HG02870 (cell line): Measurements from ENCODE around the gene IPO8.
"Not testable (repeated sequence)": the region's sequence is repeated elsewhere in the genome, so short reads cannot be mapped to it uniquely, and the experiment has no call there.

Experiments used
- ATAC-seq: cut with Tn5 transposase; IDR thresholded peaks from one replicate; pipeline ENCODE4 v1.9.1; 2021; ENCODE audit warnings: mild to moderate bottlenecking, moderate library complexity; ENCODE audit not compliant: unreplicated experiment

Gene IPO8

GRCh38 chr12:30691122-30691879 is 4.4 kb downstream of the IPO8 start:
- ATAC-seq, result no peak

GRCh38 chr12:30687265-30687986 is 8.2 kb downstream of the IPO8 start:
- ATAC-seq, result no peak

- no peak for ATAC-seq
Observed at GRCh38 chr12:30679241-30679640, 16.4 kb downstream of the IPO8 start.

- no peak for ATAC-seq
Observed at GRCh38 chr12:30678221-30678620, 17.4 kb downstream of the IPO8 start.

GRCh38 chr12:30661210-30661609 is 34.5 kb downstream of the IPO8 start:
- ATAC-seq, result no peak

GRCh38 chr12:30652034-30652696 is 43.5 kb downstream of the IPO8 start:
- ATAC-seq, result no peak

GRCh38 chr12:30646821-30647220 is 48.8 kb downstream of the IPO8 start:
- ATAC-seq, result no peak

GRCh38 chr12:30643366-30643765 is 52.3 kb downstream of the IPO8 start:
- ATAC-seq, result no peak

GRCh38 chr12:30640392-30640791 is 55.3 kb downstream of the IPO8 start:
- no peak for ATAC-seq

GRCh38 chr12:30635385-30635784 is 60.3 kb downstream of the IPO8 start:
- no peak for ATAC-seq

- no peak for ATAC-seq
Observed at GRCh38 chr12:30631740-30632139, 63.9 kb downstream of the IPO8 start.

- ATAC-seq, result no peak
Observed at GRCh38 chr12:30630979-30631285, 64.7 kb downstream of the IPO8 start.

- no peak for ATAC-seq
Observed at GRCh38 chr12:30630076-30630978, 65.3 kb downstream of the IPO8 start.

- ATAC-seq, result no peak
Observed at GRCh38 chr12:30626847-30627246, 68.8 kb downstream of the IPO8 start.

- ATAC-seq, result no peak
Observed at GRCh38 chr12:30624009-30624408, 71.7 kb downstream of the IPO8 start.

GRCh38 chr12:30622509-30622908 is 73.2 kb downstream of the IPO8 start:
- ATAC-seq, result peak; percentile 98

GRCh38 chr12:30621663-30622241 is 73.9 kb downstream of the IPO8 start:
- not testable (repeated sequence) for ATAC-seq

GRCh38 chr12:30617346-30618016 is 78.2 kb downstream of the IPO8 start:
- ATAC-seq, result no peak

GRCh38 chr12:30614031-30614430 is 81.6 kb downstream of the IPO8 start:
- ATAC-seq, result no peak
